K562 (cell line): ENCODE measurements around the gene PVALEF. TPM values are rescaled to one million over a fixed set of nuclear protein-coding genes. Genes with fewer than 3 reads are reported as not detected.

Experiments
- ATAC-seq: fragments of 200-7000 bp; cut with Tn5 transposase; 3 replicates; pipeline ENCODE4 v1.9.1; 2020; ENCODE audit warnings: moderate library complexity
- BruUV-seq: library from RNA; stranded (reverse); fragments of 400-500 nt; replicated peaks from 2 replicates; lab custom pipeline; 2021; lab: Mats Ljungman, UMichigan
- CTCF ChIA-PET: fragments of 300-600 bp; formaldehyde crosslinking; extraction: SDS; loops from one replicate; lab custom pipeline; 2021; ENCODE audit warnings: low intra/inter-chr PET ratio; lab: Yijun Ruan, JAX
- POLR2A ChIA-PET: fragments of 300-600, 350-650 bp; sonication (Branson Sonifier 250); formaldehyde crosslinking; extraction: SDS; loops from one replicate; lab custom pipeline; 2021; ENCODE audit warnings: antibody characterized with exemption, inconsistent platforms; lab: Yijun Ruan, JAX
- DNase-seq, 4 experiments: peaks; one replicate each; pipeline versions ENCODE4 v3.0.0 to v3.0.0-alpha.2; 2011 to 2018; ENCODE audit warnings: low spot score in 3 of 4, mixed read lengths in 3 of 4; ENCODE audit errors: extremely low read depth in 1 of 4
- FAIRE-seq: peaks from 2 replicates; lab custom pipeline; 2011; peaks lifted over from hg19 to GRCh38; lab: Jason Lieb, UNC
- H2AFZ ChIP-seq: 2 replicates; pipeline ENCODE4 v1.6.0; 2011; ENCODE audit warnings: low read depth, low read length, control low read depth, inconsistent platforms
- H3K27ac ChIP-seq: fragments of 200-600 bp; 3 replicates; pipeline ENCODE4 v1.8.0; 2011; ENCODE audit warnings: low read depth, mild to moderate bottlenecking, control low read depth, inconsistent platforms, low read length, moderate library complexity, mixed read lengths; ENCODE audit errors: extremely low read depth
- H3K27me3 ChIP-seq, 2 experiments: fragments of 300-600 bp in 1 of 2; 2 replicates in 1 of 2; 3 replicates in 1 of 2; pipeline versions ENCODE4 v1.6.0 to v1.8.0; 2011; ENCODE audit warnings: inconsistent platforms in 2 of 2, low read length in 2 of 2, mild to moderate bottlenecking in 1 of 2, mixed read lengths in 1 of 2, moderate library complexity in 1 of 2; ENCODE audit not compliant: control insufficient read depth in 2 of 2, insufficient read depth in 2 of 2
- H3K36me3 ChIP-seq: fragments of 300-600 bp; 3 replicates; pipeline ENCODE4 v1.8.0; 2011; ENCODE audit warnings: mild to moderate bottlenecking, low read length, inconsistent platforms; ENCODE audit not compliant: control insufficient read depth, insufficient read depth
- H3K4me1 ChIP-seq, 2 experiments: fragments of 200-600 bp in 1 of 2; replicated peaks in 1 of 2; 2 replicates in 1 of 2; 3 replicates in 1 of 2; pipeline versions ENCODE4 v1.5.1 to v1.8.0; 2011; ENCODE audit warnings: inconsistent platforms in 2 of 2, low read length in 2 of 2, mild to moderate bottlenecking in 1 of 2, mixed read lengths in 1 of 2, moderate library complexity in 1 of 2; ENCODE audit not compliant: control insufficient read depth in 2 of 2, insufficient read depth in 2 of 2
- H3K4me2 ChIP-seq: 2 replicates; pipeline ENCODE4 v1.6.1; 2011; ENCODE audit warnings: low read length, control low read depth, inconsistent platforms, mixed read lengths; ENCODE audit not compliant: insufficient read depth
- H3K4me3 ChIP-seq: fragments of 200-600 bp; sonication (generic), shearing (Covaris generic); 2 replicates; pipeline ENCODE4 v1.5.1; 2016; ENCODE audit warnings: control low read depth, inconsistent platforms
- H3K79me2 ChIP-seq: fragments of 200-600 bp; 3 replicates; pipeline ENCODE4 v1.8.0; 2011; ENCODE audit warnings: low read length, inconsistent platforms; ENCODE audit not compliant: control insufficient read depth, insufficient read depth
- H3K9ac ChIP-seq, 2 experiments: 2 replicates each; pipeline versions ENCODE4 v1.6.0 to v1.6.1; 2011; ENCODE audit warnings: low read depth in 2 of 2, low read length in 2 of 2, control low read depth in 1 of 2, inconsistent platforms in 1 of 2, mild to moderate bottlenecking in 1 of 2, mixed read lengths in 1 of 2; ENCODE audit not compliant: insufficient read depth in 1 of 2
- H3K9me1 ChIP-seq: one replicate; pipeline ENCODE4 v1.6.0; 2011; ENCODE audit warnings: inconsistent platforms, mild to moderate bottlenecking, low read length, moderate library complexity; ENCODE audit not compliant: control insufficient read depth, insufficient read depth
- H3K9me3 ChIP-seq: replicated peaks from 2 replicates; pipeline ENCODE4 v1.5.1; 2011; ENCODE audit warnings: low read depth, low read length, inconsistent platforms; ENCODE audit not compliant: control insufficient read depth, insufficient read depth
- H4K20me1 ChIP-seq: replicated peaks from 2 replicates; pipeline ENCODE4 v1.6.1; 2011; ENCODE audit warnings: low read length, inconsistent platforms, mixed read lengths; ENCODE audit not compliant: control insufficient read depth, insufficient read depth
- DNMT1 ChIP-seq: fragments of 450-650 bp; IDR thresholded peaks from 2 replicates; pipeline ENCODE4 v1.6.1; 2016; ENCODE audit warnings: antibody characterized with exemption, mild to moderate bottlenecking
- IFI16 ChIP-seq: fragments of 250-450 bp; sonication (Bioruptor Pico); IDR thresholded peaks from 2 replicates; pipeline ENCODE4 v2.1.2; 2022; ENCODE audit warnings: mild to moderate bottlenecking, inconsistent platforms
- KDM1A ChIP-seq, 2 experiments: fragments of 450-650 bp; IDR thresholded peaks; 2 replicates each; pipeline ENCODE4 v1.6.1; 2016; ENCODE audit warnings: mild to moderate bottlenecking in 2 of 2
- PBX2 ChIP-seq, 2 experiments: IDR thresholded peaks in 1 of 2; conservative IDR thresholded peaks in 1 of 2; 2 replicates each; pipeline ENCODE4 v1.6.1; 2016; ENCODE audit warnings: low read depth in 2 of 2, mild to moderate bottlenecking in 1 of 2, missing compliant biosample characterization in 1 of 2, missing genetic modification characterization in 1 of 2, moderate library complexity in 1 of 2
- PCBP1 ChIP-seq: fragments of 200-400 bp; formaldehyde crosslinking; IDR thresholded peaks from 2 replicates; pipeline ENCODE4 v1.6.1; 2018; ENCODE audit warnings: mild to moderate bottlenecking, low read depth, low read length; ENCODE audit not compliant: poor library complexity, severe bottlenecking
- POU5F1 ChIP-seq: fragments of 150-350 bp; IDR thresholded peaks from 2 replicates; pipeline ENCODE4 v1.6.1; 2014; ENCODE audit warnings: borderline replicate concordance, low read length, low read depth, mild to moderate bottlenecking; ENCODE audit not compliant: partially characterized antibody
- U2AF2 ChIP-seq: fragments of 200-400 bp; formaldehyde crosslinking; optimal IDR thresholded peaks from 2 replicates; pipeline ENCODE3; 2017; ENCODE audit warnings: low read depth, mild to moderate bottlenecking, low read length
- ZNF24 ChIP-seq: fragments of 450-650 bp; IDR thresholded peaks from 2 replicates; pipeline ENCODE4 v1.6.1; 2016
- ZZZ3 ChIP-seq: fragments of 450-650 bp; IDR thresholded peaks from 2 replicates; pipeline ENCODE4 v1.6.1; 2016; ENCODE audit warnings: antibody characterized with exemption, mild to moderate bottlenecking, moderate library complexity
- WGBS: fragments of 100-300 bp; shearing (Covaris generic); methylation state at CpG from one replicate; pipeline ENCODE4 v1.1.6; 2016; ENCODE audit warnings: low coverage, mixed read lengths; ENCODE audit not compliant: insufficient coverage; ENCODE audit errors: missing lambda C conversion rate; 5-methylcytosine and 5-hydroxymethylcytosine counted together
- in situ Hi-C: fragments of 300-500 bp; cut with MboI; formaldehyde crosslinking; loops from 4 replicates; pipeline ENCODE4 v1.15.0; 2018; ENCODE audit warnings: inconsistent platforms, mixed read lengths
- intact Hi-C: fragments of 100-400 bp; cut with micrococcal nuclease; formaldehyde crosslinking; loops from 2 replicates; pipeline ENCODE4 v1.14.2; 2022
- polyA plus RNA-seq, 8 experiments: library from polyadenylated mRNA; depleted of rRNA in 4 of 8; stranded (reverse) in 5 of 8; unstranded in 3 of 8; fragments of >200 nt; fragmentation: Nextera tagmentation in 2 of 8; fragmentation: Illumina TruSeq in 1 of 8; extraction: Ambion mirVana in 2 of 8; extraction: Trizol in 1 of 8; gene quantifications; 2 replicates each; pipeline versions ENCODE4 v1.2.1 to v1.2.3, GENCODE V29; 2011 to 2014; ENCODE audit warnings: inconsistent platforms in 1 of 8, missing spikeins in 1 of 8
- total RNA-seq, 7 experiments: library from RNA; depleted of rRNA in 6 of 7; stranded (reverse); fragments of >200 nt in 6 of 7; fragmentation: Illumina TruSeq in 2 of 7; extraction: Trizol in 2 of 7; gene quantifications; 2 replicates each; pipeline versions ENCODE4 v1.2.1 to v1.2.3, GENCODE V29; 2011 to 2021; ENCODE audit warnings: low replicate concordance in 1 of 7
- TF ChIP-seq, protein P1 (sequence below): IDR thresholded peaks from 2 replicates; pipeline ENCODE4 v1.6.1; 2011; ENCODE audit not compliant: insufficient read length; ENCODE audit errors: extremely low read depth

Gene PVALEF
- total and polyA plus RNA-seq, 9 of the 15 experiments (the other 6 are each of a cell fraction or from before 2014, with no cell fraction given), result not detected

DNA sequence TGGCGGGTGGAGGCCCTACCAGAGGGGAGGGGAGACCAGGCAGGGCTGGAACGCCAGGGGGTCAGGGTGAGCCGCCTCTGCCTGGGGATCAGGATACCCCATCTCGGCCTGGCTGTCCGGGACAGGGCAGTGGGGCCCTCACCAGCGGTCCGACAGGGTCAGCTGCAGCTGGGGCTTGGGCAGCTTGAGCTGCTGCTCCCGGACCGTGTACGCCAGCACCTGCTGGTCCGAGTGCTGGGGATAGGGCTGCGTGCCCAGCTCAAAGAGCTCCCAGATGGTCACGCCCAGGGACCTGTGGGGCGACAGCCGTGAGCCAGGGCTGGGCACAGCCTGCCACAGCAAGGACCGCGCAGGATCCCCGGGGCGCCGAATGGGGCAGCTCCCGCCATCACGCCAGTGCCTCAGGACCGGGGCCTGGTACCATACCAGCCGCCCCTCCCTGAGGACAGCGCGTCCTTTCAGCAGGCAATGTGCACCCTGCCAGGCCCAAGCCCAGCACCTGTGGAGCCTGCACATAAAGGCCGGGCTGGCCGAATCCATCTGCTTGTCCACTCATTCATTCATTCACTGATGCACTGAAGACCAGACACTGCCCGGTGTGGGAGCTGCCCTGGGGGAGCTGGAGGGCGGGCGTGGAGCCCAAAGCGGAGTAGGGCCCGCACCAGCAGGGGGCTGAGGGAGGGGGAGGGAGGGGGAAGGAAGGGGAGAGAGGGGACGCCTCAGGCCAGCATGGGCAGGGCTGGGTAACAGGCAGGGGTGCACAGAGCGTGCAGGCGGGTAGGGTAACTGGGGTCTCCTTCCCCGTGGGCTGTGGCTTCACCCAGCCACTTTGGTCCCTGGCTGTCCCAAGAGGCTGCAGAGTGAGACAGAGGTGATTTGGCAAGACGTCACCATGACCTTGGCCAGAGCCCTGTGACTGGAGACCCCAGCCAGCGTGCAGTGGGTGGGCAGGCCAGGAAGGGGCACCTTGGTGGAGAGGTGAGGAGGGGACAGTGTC lies 42.0 kb upstream of the PVALEF start:
- ChIA-PET CTCF (no interaction called here), POLR2A (interaction anchor here (0.6 kb wide), 2 partner anchors 80 to 88 kb away, joined by 3 read pairs; partner anchors contain the start of gene BAIAP2)
- Histone ChIP-seq H3K4me2 (no peak overlapping the region), H3K36me3 (no peaks in the 10 kb centered on the region), H3K9me1 (no peaks in the 10 kb centered on the region), H4K20me1 (0 out of 2 replicates have a peak, but pooled peaks cover 3% of the 10 kb centered on the region), H3K27me3 (peaks cover 2 to 15% of the 10 kb centered on the region in 2 experiments; a peak in 4 of 5 replicates), H3K4me3 (no peak overlapping the region), H3K9ac (peak overlapping the region in 1 of 2 experiments; percentile 35; a peak in 1 of 4 replicates), H2AFZ (no peak overlapping the region), H3K27ac (no peak overlapping the region), H3K9me3 (no peaks in the 10 kb centered on the region), H3K79me2 (no peaks in the 10 kb centered on the region), H3K4me1 (peaks cover 0 to 90% of the 10 kb centered on the region in 2 experiments; a peak in 4 of 5 replicates)
- FAIRE-seq (no peak), ATAC-seq (no peak), DNase-seq (no peak)
- TF ChIP-seq POU5F1 (no peak), PCBP1 (peak; percentile 18), ZNF24 (0 out of 2 replicates have a peak, but pooled peaks have one; percentile 15), KDM1A (IDR thresholded peaks at IDR 0.05) (peak in 1 of 2 experiments; percentile 35; a peak in 1 of 4 replicates), ZZZ3 (no peak), IFI16 (no peak), DNMT1 (no peak), PBX2 (CRISPR knock-in tag; IDR thresholded peaks at IDR 0.05; ENCODE audit: low read depth) (no peak), PBX2 (tag; conservative IDR thresholded peaks at IDR 0.05; ENCODE audit: low read depth) (no peak), U2AF2 (no peak)
- TF ChIP-seq, protein P1, sequence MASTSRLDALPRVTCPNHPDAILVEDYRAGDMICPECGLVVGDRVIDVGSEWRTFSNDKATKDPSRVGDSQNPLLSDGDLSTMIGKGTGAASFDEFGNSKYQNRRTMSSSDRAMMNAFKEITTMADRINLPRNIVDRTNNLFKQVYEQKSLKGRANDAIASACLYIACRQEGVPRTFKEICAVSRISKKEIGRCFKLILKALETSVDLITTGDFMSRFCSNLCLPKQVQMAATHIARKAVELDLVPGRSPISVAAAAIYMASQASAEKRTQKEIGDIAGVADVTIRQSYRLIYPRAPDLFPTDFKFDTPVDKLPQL, result no peak
- no TSS peak for BruUV-seq
- 51% methylated on average over 29 of the region's 39 CpGs for WGBS
- intact Hi-C loops (no loop called here), in situ Hi-C loops (no loop called here)
